Keratinocyte (primary cell): ENCODE data around the gene TSPAN11.

ENCODE experiments used
- CTCF ChIP-seq, 3 experiments: IDR thresholded peaks in 1 of 3; conservative IDR thresholded peaks in 1 of 3; optimal IDR thresholded peaks in 1 of 3; 2 replicates in 2 of 3; 3 replicates in 1 of 3; pipeline versions ENCODE3 to v1.5.1; 2011; ENCODE audit warnings: low read length in 3 of 3, mild to moderate bottlenecking in 3 of 3, moderate library complexity in 2 of 3, control low read depth in 1 of 3, inconsistent platforms in 1 of 3; ENCODE audit not compliant: insufficient read depth in 2 of 3; ENCODE audit errors: extremely low read depth in 1 of 3
- EZH2 ChIP-seq: IDR thresholded peaks from one replicate; pipeline ENCODE4 v1.6.1; 2012; ENCODE audit warnings: inconsistent platforms, mild to moderate bottlenecking, low read length, moderate library complexity

- TF ChIP-seq CTCF (optimal IDR thresholded peaks at IDR 0.05 in 1 of 3, IDR thresholded peaks at IDR 0.05 in 1 of 3, conservative IDR thresholded peaks at IDR 0.05 in 1 of 3; ENCODE audit: extremely low read depth in 1 of 3, insufficient read depth in 2 of 3, low read length in 3 of 3) (no peak), EZH2 (no peak)
Measured at GRCh38 chr12:30997685-30998440, 71.3 kb downstream of the TSPAN11 start.
